IMR-90 (cell line): ENCODE data around the gene FAM209A. TPM values are rescaled to one million over a fixed set of nuclear protein-coding genes. Genes with fewer than 3 reads are reported as not detected.

Source experiments
- ATAC-seq: fragments of 200-7000 bp; cut with Tn5 transposase; 2 replicates; pipeline ENCODE4 v1.9.1; 2020; ENCODE audit warnings: low read depth, mild to moderate bottlenecking, moderate library complexity
- BruUV-seq: library from RNA; stranded (reverse); fragments of 400-500 nt; replicated peaks from 2 replicates; lab custom pipeline; 2021; lab: Mats Ljungman, UMichigan
- CTCF ChIA-PET: fragments of 300-600 bp; formaldehyde crosslinking; extraction: SDS; loops from one replicate; lab custom pipeline; 2021; ENCODE audit warnings: antibody characterized with exemption; lab: Yijun Ruan, JAX
- POLR2A ChIA-PET: fragments of 300-600 bp; sonication (Branson Sonifier 250); formaldehyde crosslinking; loops from one replicate; lab custom pipeline; 2022; ENCODE audit warnings: antibody characterized with exemption; ENCODE audit not compliant: unreplicated experiment; lab: Charles Lee
- DNase-seq: peaks from one replicate; pipeline ENCODE4 v3.0.0; 2013
- H2AFZ ChIP-seq: replicated peaks from 2 replicates; pipeline ENCODE3; 2013; ENCODE audit warnings: low read length, mild to moderate bottlenecking; ENCODE audit not compliant: poor library complexity
- H2AK5ac ChIP-seq: 2 replicates; pipeline ENCODE4 v1.6.1; 2013; ENCODE audit warnings: low read depth, low read length, inconsistent platforms
- H2AK9ac ChIP-seq: replicated peaks from 2 replicates; pipeline ENCODE3; 2013; ENCODE audit warnings: mild to moderate bottlenecking, low read depth, low read length, moderate library complexity; ENCODE audit not compliant: poor library complexity
- H2BK120ac ChIP-seq: 2 replicates; pipeline ENCODE4 v1.6.1; 2013; ENCODE audit warnings: low read depth, low read length, inconsistent platforms
- H2BK15ac ChIP-seq: 3 replicates; pipeline ENCODE4 v1.6.1; 2013; ENCODE audit warnings: low read depth, low read length, inconsistent platforms
- H2BK20ac ChIP-seq: 2 replicates; pipeline ENCODE4 v1.6.1; 2013; ENCODE audit warnings: low read depth, mild to moderate bottlenecking, inconsistent platforms, low read length, moderate library complexity
- H2BK5ac ChIP-seq: 2 replicates; pipeline ENCODE4 v1.6.1; 2013; ENCODE audit warnings: mild to moderate bottlenecking, low read depth, low read length, inconsistent platforms; ENCODE audit not compliant: poor library complexity, severe bottlenecking
- H3K14ac ChIP-seq: replicated peaks from 2 replicates; pipeline ENCODE4 v1.6.1; 2013; ENCODE audit warnings: low read depth, low read length, inconsistent platforms
- H3K18ac ChIP-seq: 2 replicates; pipeline ENCODE4 v1.6.1; 2013; ENCODE audit warnings: low read depth, low read length, control low read depth
- H3K23ac ChIP-seq: 2 replicates; pipeline ENCODE4 v1.6.1; 2013; ENCODE audit warnings: low read depth, low read length, inconsistent platforms
- H3K27ac ChIP-seq: 2 replicates; pipeline ENCODE4 v1.5.1; 2013; ENCODE audit warnings: mild to moderate bottlenecking, control low read depth, low read length; ENCODE audit not compliant: insufficient read depth
- H3K27me3 ChIP-seq: 2 replicates; pipeline ENCODE4 v1.6.1; 2013; ENCODE audit warnings: low read length; ENCODE audit not compliant: control insufficient read depth, insufficient read depth
- H3K36me3 ChIP-seq: 2 replicates; pipeline ENCODE4 v1.6.1; 2013; ENCODE audit warnings: low read length, mixed read lengths; ENCODE audit not compliant: control insufficient read depth, insufficient read depth
- H3K4ac ChIP-seq: 2 replicates; pipeline ENCODE4 v1.6.1; 2013; ENCODE audit warnings: low read depth, low read length, inconsistent platforms
- H3K4me1 ChIP-seq: 2 replicates; pipeline ENCODE4 v1.6.1; 2013; ENCODE audit warnings: low read length, mixed read lengths; ENCODE audit not compliant: control insufficient read depth, insufficient read depth
- H3K4me2 ChIP-seq: 2 replicates; pipeline ENCODE4 v1.6.1; 2013; ENCODE audit warnings: low read depth, mild to moderate bottlenecking, control low read depth, low read length, moderate library complexity
- H3K4me3 ChIP-seq: 2 replicates; pipeline ENCODE4 v1.5.1; 2013; ENCODE audit warnings: low read depth, mild to moderate bottlenecking, control low read depth, low read length, moderate library complexity; ENCODE audit not compliant: insufficient read depth
- H3K56ac ChIP-seq: 2 replicates; pipeline ENCODE4 v1.6.1; 2013; ENCODE audit warnings: low read length, inconsistent platforms; ENCODE audit not compliant: insufficient read depth; ENCODE audit errors: extremely low read depth
- H3K79me1 ChIP-seq, 2 experiments: 2 replicates each; pipeline ENCODE4 v1.6.1; 2013; ENCODE audit warnings: low read length in 2 of 2, inconsistent platforms in 1 of 2, low read depth in 1 of 2
- H3K9ac ChIP-seq: 2 replicates; pipeline ENCODE4 v1.6.1; 2013; ENCODE audit warnings: low read depth, low read length, control low read depth
- H3K9me1 ChIP-seq: 2 replicates; pipeline ENCODE4 v1.6.1; 2013; ENCODE audit warnings: low read length, inconsistent platforms; ENCODE audit not compliant: insufficient read depth
- H3K9me3 ChIP-seq: 2 replicates; pipeline ENCODE4 v1.6.1; 2013; ENCODE audit warnings: low read length; ENCODE audit not compliant: control insufficient read depth, insufficient read depth
- H4K20me1 ChIP-seq: 2 replicates; pipeline ENCODE4 v1.6.1; 2013; ENCODE audit warnings: low read length, inconsistent platforms; ENCODE audit not compliant: insufficient read depth
- H4K5ac ChIP-seq: 2 replicates; pipeline ENCODE4 v1.6.1; 2013; ENCODE audit warnings: mild to moderate bottlenecking, low read depth, low read length, control low read depth
- H4K8ac ChIP-seq, 2 experiments: 2 replicates each; pipeline ENCODE4 v1.6.1; 2013; ENCODE audit warnings: low read depth in 2 of 2, low read length in 2 of 2, control low read depth in 1 of 2, inconsistent platforms in 1 of 2
- H4K91ac ChIP-seq: 2 replicates; pipeline ENCODE4 v1.6.1; 2013; ENCODE audit warnings: low read depth, low read length, inconsistent platforms; ENCODE audit not compliant: insufficient read depth
- CEBPB ChIP-seq: IDR thresholded peaks from 2 replicates; pipeline ENCODE4 v1.6.1; 2012; ENCODE audit warnings: low read depth, low read length, improper control_type of control experiment
- CHD1 ChIP-seq: IDR thresholded peaks from 2 replicates; pipeline ENCODE4 v1.6.1; 2012; ENCODE audit warnings: low read depth, low read length, improper control_type of control experiment
- CTCF ChIP-seq: conservative IDR thresholded peaks from 2 replicates; pipeline ENCODE4 v1.5.1; 2012; ENCODE audit warnings: mild to moderate bottlenecking, low read depth, low read length, improper control_type of control experiment
- ELK1 ChIP-seq: fragments of 150-350 bp; IDR thresholded peaks from 2 replicates; pipeline ENCODE4 v1.6.1; 2016; ENCODE audit warnings: low read depth, mild to moderate bottlenecking, low read length, moderate library complexity, borderline replicate concordance
- FOS ChIP-seq: fragments of 150-350 bp; IDR thresholded peaks from 2 replicates; pipeline ENCODE4 v1.6.1; 2016; ENCODE audit warnings: low read depth, low read length
- MAZ ChIP-seq: IDR thresholded peaks from 2 replicates; pipeline ENCODE4 v1.6.1; 2012; ENCODE audit warnings: low read depth, mild to moderate bottlenecking, low read length, improper control_type of control experiment, moderate library complexity, borderline replicate concordance
- NFE2L2 ChIP-seq: fragments of 150-350 bp; IDR thresholded peaks from 2 replicates; pipeline ENCODE4 v1.6.1; 2016; ENCODE audit warnings: low read depth, mild to moderate bottlenecking, low read length
- POLR2A ChIP-seq: IDR thresholded peaks from 2 replicates; pipeline ENCODE4 v1.6.1; 2012; ENCODE audit warnings: mild to moderate bottlenecking, low read depth, low read length
- RFX5 ChIP-seq: IDR thresholded peaks from 2 replicates; pipeline ENCODE4 v1.8.0; 2012; ENCODE audit warnings: low read depth, mild to moderate bottlenecking, low read length, moderate library complexity
- SMC3 ChIP-seq: fragments of 150-350 bp; IDR thresholded peaks from 2 replicates; pipeline ENCODE4 v1.6.1; 2016; ENCODE audit warnings: low read depth, mild to moderate bottlenecking, antibody characterized with exemption, low read length, moderate library complexity
- WGBS, 2 experiments: methylation state at CpG; one replicate each; pipeline versions ENCODE4 v1.1.5 to v1.1.7; 2013; ENCODE audit warnings: missing lambda C conversion rate in 2 of 2; ENCODE audit not compliant: insufficient read length in 1 of 2; ENCODE audit errors: extremely low coverage in 2 of 2; 5-methylcytosine and 5-hydroxymethylcytosine counted together
- dilution Hi-C: fragments of 300-500 bp; cut with HindIII; formaldehyde crosslinking; loops from one replicate; pipeline ENCODE4 v1.14.3; 2018; ENCODE audit warnings: low sequenced_read_pairs; ENCODE audit not compliant: unreplicated experiment
- in situ Hi-C: fragments of 300-500 bp; cut with MboI; formaldehyde crosslinking; loops from 3 replicates; pipeline ENCODE4 v1.14.3; 2019; ENCODE audit warnings: low sequenced_read_pairs, inconsistent platforms, mixed read lengths
- intact Hi-C: fragments of 100-400 bp; cut with micrococcal nuclease; formaldehyde crosslinking; loops from 2 replicates; pipeline ENCODE4 v1.10.0; 2022
- polyA plus RNA-seq, 3 experiments: library from polyadenylated mRNA; depleted of rRNA; stranded (reverse); fragments of >200 nt; gene quantifications; 2 replicates each; pipeline ENCODE4 v1.2.3, GENCODE V29; 2012; ENCODE audit warnings: low replicate concordance in 1 of 3
- total RNA-seq: library from RNA; depleted of rRNA; stranded (reverse); fragments of >200 nt; gene quantifications from 2 replicates; pipeline ENCODE4 v1.2.3, GENCODE V29; 2012

The FAM209A gene
- total and polyA plus RNA-seq, 2 of the 4 experiments (the other 2 are of a cell fraction), result 0.18 to 0.22 TPM

- Histone ChIP-seq H2AFZ (no peak overlapping the region), H3K4me1 (peaks cover 2% of the 10 kb centered on the region; the same call in 1 of the 2 replicates), H3K4ac (no peak overlapping the region), H2BK20ac (no peak overlapping the region), H4K8ac (no peak overlapping the region), H3K23ac (no peak overlapping the region), H3K18ac (no peak overlapping the region), H3K27ac (no peak overlapping the region), H2AK5ac (no peak overlapping the region), H2BK5ac (no peak overlapping the region), H3K79me1 (peaks cover 0 to under 1% of the 10 kb centered on the region in 2 experiments; a peak in 1 of 4 replicates), H4K91ac (no peak overlapping the region), H2BK15ac (no peak overlapping the region), H3K36me3 (peaks cover 49% of the 10 kb centered on the region), H3K9ac (no peak overlapping the region), H3K27me3 (no peaks in the 10 kb centered on the region), H3K9me1 (peaks cover 2% of the 10 kb centered on the region; the same call in 1 of the 2 replicates), H3K14ac (no peak overlapping the region), H2BK120ac (no peak overlapping the region), H3K4me2 (no peak overlapping the region), H3K9me3 (peaks cover 11% of the 10 kb centered on the region), H3K56ac (no peak overlapping the region), H4K5ac (no peak overlapping the region), H3K4me3 (no peak overlapping the region), H4K20me1 (peaks cover 4% of the 10 kb centered on the region; the same call in 1 of the 2 replicates), H2AK9ac (no peak overlapping the region)
- ATAC-seq (no peak), DNase-seq (no peak)
- ChIA-PET POLR2A (no interaction called here), CTCF (no interaction called here)
- no TSS peak for BruUV-seq
- no peak for TF ChIP-seq CTCF
- no peak for TF ChIP-seq RFX5
- no peak for TF ChIP-seq FOS
- TF ChIP-seq NFE2L2, result no peak
- no peak for TF ChIP-seq CEBPB
- TF ChIP-seq POLR2A, result no peak
- TF ChIP-seq MAZ, result no peak
- TF ChIP-seq SMC3, result no peak
- TF ChIP-seq ELK1, result no peak
- no peak for TF ChIP-seq CHD1
- in situ Hi-C loops (no loop called here), dilution Hi-C loops (no loop called here), intact Hi-C loops (loop anchor here (2.0 kb wide), 1 partner anchor 117 kb away; no protein-coding TSS in a partner anchor)
- 92% methylated on average over 2 of the region's 8 CpGs; no CpG with 5 or more reads in 1 of the 2 experiments for WGBS, 2 experiments
Measured at GRCh38 chr20:56517641-56518040, 6.9 kb upstream of the FAM209A start.
